NCI-H1105 (cell line): Measurements from ENCODE around the gene FAM131A.

Experiments
- DNase-seq: peaks from one replicate; lab custom pipeline; 2025; lab: John Stamatoyannopoulos, UW

The FAM131A gene

DNA sequence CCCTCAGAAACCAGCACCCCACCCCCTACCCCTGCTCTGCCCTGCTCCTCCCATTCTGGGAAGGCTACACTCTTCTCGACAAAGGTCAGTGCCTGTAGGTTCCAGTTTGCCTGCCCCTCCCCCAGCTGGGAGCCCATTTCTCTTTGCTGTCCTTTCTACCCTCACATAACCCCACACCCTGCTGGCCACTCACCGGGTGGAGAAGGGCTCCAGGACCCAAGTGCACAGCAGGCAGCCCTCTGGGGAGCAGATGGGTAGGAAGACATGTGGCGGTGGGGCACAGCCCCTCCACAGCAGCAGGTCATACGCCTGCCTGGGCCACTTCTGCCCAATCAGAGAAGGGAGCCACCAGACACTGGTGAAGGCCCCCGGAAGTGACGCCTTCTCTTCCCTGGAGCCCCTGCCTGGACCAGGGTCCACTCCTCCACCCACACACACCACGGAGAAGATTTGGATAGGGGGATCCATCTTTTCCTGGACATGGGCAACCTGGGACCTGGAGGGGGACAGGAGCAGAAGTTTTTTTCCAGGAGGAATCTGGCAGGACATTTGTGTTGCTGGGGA lies 40.6 kb downstream of the FAM131A start, which contains the start of gene THPO:
TSS of gene THPO (minus strand) at position 326 of the 564 bp plus-strand sequence. CDS start 1,948 bp downstream, outside the sequence.
- no peak for DNase-seq

DNA sequence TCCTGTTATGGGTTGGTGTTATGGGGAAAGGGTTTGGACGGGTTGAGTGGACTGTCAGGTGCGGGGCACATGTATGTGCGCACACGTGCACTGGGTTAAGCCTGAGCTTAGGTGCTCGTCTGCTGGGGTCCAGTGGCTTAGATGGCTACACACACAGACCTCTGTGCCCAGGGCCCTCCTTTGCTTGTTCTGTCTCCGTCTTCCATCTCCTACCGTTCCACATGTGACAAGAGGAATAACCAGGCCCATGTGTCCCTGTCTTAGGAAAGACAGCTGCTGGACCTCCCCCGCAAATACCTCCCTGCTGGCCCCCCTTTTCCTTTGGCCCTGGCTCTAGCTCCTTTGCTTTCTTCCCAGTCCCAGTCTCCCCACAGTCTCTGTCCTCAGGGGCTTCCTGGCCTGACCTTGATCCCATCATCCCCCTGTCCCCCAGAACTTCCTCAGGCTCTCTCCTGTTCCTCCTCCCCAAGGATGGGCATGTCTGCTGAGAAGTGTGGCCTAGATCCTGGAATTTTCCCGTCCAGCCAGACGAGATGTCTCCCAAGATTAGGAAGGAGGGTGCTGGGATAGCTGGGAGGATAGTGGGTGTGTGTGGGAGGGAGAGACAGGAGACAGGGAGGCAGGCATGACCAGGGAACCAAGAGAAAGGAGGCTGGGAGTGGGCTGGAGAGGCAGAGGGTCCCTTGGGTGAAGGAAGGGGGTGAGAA lies 41.4 kb downstream of the FAM131A start:
- no peak for DNase-seq

DNA sequence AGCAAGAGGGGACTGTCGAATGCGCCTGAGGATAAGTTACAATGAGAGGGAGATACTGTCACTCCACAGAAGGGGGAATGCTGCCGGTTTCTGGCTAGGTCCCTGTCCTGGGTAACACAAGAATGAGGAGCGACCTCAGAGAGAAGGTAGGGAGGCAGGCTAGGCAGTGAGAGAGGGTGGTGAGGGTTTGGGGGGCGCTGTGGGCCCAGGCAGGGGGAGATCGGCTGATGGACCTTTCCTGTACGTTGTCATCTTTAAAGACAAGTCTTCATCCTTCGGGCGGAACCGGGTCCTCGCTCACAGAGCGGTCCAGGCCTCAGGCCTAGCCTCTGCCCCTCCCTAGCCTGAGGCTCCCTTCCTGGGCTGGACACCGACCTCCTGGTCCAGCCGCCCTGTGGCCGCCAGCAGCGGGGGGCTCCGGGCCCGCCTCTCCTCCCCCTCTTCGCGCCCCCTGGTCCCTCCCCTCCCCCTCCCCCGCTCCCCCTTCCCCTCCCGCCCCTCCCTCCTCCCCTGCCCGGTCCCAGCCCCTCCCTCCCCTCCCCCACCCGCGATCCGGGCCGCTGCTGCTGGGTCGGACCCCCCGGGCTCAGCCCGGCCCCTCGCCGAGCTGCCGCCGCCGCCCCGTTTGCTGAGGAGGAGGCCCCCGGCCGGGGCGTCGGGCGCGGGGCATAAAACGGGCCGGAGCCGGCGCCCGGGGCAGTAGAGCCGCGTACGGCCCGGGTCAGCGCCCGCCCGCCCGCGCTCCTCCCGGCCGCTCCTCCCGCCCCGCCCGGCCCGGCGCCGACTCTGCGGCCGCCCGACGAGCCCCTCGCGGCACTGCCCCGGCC lies 42.2 kb downstream of the FAM131A start, which contains the start of gene CHRD:
TSS of gene CHRD (plus strand) at position 697 of the 827 bp plus-strand sequence. CDS start 265 bp downstream, outside the sequence.
- no peak for DNase-seq

DNA sequence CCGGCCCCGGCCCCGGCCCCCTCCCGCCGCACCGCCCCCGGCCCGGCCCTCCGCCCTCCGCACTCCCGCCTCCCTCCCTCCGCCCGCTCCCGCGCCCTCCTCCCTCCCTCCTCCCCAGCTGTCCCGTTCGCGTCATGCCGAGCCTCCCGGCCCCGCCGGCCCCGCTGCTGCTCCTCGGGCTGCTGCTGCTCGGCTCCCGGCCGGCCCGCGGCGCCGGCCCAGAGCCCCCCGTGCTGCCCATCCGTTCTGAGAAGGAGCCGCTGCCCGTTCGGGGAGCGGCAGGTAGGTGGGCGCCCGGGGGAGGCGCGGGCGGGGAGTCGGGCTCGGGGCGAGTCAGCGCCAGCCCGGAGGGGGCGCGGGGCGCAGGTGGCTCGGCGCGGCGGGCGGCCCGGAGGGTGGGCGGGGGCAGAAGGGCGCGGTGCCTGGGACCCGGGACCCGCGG lies 42.8 kb downstream of the FAM131A start:
- no peak for DNase-seq

DNA sequence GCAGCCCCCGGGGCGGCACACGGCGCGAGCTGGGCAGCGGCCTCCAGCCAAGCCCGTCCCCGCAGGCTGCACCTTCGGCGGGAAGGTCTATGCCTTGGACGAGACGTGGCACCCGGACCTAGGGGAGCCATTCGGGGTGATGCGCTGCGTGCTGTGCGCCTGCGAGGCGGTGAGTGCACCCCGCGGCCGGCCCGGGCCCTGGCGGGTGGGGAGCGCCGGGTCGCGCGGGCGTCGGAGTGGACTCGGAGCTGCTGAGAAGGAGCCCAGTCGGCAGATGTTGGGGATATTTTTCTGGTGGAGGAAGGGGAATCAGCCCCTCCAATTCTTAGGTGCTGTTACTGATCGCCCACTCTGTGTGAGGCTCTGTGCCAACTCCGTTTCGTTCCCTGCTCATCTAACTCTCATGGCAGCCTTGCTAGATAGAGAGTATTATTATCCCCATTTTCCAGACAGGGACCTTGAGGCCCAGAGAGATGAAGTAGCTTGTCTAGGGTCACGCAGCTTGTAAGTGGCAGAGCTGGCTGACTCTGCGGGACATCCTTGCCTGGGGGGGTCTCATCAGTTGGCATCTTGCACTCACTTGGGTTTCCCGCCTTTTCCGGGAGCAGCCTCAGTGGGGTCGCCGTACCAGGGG lies 43.3 kb downstream of the FAM131A start:
- DNase-seq = no peak

DNA sequence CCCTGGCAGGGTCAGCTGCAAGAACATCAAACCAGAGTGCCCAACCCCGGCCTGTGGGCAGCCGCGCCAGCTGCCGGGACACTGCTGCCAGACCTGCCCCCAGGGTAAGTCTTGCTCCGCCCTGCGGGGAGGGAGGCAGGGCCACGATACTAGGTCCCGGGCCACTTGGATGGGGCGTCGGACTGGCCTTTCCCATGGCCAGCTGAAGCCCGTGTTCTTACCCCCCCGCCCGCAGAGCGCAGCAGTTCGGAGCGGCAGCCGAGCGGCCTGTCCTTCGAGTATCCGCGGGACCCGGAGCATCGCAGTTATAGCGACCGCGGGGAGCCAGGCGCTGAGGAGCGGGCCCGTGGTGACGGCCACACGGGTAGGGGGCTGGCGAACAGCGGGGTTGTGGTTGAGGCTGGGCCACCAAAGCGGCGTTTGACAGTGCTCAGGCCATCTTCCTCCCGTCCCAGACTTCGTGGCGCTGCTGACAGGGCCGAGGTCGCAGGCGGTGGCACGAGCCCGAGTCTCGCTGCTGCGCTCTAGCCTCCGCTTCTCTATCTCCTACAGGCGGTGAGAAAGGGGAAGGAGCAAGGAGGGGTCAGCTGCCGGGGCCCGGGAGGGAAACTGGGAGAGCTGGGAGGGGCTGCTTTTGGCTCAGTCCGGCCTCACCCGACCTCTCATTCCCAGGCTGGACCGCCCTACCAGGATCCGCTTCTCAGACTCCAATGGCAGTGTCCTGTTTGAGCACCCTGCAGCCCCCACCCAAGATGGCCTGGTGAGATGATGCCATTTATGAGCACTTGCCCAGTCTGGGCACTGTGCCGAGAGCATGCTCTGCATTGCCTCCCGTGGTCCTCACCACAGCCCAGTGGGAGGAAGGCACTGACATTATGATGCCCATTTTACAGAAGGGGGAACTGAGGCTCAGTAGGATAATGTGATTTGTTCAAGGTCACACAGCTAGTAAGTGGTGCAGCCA lies 44.1 kb downstream of the FAM131A start:
- no peak for DNase-seq

DNA sequence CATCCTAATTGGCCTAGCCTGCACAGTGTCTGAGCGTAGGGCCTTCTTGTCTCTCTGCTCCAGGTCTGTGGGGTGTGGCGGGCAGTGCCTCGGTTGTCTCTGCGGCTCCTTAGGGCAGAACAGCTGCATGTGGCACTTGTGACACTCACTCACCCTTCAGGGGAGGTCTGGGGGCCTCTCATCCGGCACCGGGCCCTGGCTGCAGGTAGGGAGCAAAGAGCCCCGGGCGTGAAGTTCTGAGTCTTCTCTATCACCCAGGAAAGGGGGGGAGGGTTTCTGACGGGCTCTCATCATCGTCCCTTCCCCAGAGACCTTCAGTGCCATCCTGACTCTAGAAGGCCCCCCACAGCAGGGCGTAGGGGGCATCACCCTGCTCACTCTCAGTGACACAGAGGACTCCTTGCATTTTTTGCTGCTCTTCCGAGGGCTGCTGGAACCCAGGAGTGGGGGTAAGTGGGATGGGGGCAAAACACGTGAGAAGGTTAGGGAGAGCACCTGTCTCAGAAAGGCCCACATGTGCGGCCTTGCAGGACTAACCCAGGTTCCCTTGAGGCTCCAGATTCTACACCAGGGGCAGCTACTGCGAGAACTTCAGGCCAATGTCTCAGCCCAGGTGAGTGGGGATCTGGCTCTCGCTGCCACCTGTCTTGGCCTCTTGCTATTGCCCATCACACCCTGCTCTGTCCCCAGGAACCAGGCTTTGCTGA lies 45.1 kb downstream of the FAM131A start:
- DNase-seq = no peak

DNA sequence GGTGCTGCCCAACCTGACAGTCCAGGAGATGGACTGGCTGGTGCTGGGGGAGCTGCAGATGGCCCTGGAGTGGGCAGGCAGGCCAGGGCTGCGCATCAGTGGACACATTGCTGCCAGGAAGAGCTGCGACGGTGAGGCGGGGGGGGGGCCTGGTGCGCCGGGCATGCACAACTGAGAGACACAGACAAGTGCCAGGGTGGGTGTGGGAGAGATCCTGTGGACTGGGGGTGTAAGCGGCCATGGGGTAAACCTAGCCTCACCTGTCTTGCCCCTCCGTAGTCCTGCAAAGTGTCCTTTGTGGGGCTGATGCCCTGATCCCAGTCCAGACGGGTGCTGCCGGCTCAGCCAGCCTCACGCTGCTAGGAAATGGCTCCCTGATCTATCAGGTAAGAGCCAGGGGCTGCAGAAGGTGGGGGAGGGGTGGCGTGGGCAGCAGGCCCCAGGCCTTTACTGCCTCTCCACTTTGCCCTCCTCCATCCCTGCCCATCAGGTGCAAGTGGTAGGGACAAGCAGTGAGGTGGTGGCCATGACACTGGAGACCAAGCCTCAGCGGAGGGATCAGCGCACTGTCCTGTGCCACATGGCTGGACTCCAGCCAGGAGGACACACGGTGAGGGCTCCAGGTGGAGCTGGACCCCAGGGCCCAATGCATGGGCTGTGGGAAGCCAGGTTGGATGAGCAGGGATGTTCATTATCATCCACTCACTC lies 45.8 kb downstream of the FAM131A start:
- DNase-seq = no peak

DNA sequence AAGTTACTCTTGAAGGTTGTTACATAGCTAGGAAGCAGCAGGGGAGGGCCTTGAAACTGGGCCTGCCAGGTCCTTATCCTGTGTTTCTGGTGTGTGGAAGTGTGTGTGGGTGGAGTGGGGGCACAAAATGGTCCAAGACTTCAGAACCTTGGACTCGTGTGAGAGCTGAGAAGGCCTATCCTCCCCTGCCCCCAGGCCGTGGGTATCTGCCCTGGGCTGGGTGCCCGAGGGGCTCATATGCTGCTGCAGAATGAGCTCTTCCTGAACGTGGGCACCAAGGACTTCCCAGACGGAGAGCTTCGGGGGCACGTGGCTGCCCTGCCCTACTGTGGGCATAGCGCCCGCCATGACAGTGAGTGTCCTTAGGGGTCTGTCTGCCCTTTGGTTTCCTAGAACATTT lies 46.9 kb downstream of the FAM131A start:
- DNase-seq = no peak

DNA sequence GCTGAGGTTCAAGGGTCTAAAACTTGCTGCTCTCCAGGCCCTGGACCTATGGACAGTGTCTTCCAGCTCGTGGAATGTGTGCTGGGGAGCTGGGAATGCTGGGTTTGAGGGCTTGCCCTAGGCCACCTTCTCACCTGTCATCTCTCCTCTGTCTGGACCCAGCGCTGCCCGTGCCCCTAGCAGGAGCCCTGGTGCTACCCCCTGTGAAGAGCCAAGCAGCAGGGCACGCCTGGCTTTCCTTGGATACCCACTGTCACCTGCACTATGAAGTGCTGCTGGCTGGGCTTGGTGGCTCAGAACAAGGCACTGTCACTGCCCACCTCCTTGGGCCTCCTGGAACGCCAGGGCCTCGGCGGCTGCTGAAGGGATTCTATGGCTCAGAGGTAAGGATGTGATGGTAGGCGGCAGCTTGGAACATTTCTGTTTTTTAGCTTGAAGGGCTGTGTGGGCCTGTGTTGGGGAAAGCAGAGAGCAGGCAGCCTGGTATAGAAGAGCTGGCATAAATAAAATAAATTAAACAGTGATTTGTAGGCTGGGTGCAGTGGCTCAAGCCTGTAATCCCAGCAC lies 47.5 kb downstream of the FAM131A start:
- no peak for DNase-seq

DNA sequence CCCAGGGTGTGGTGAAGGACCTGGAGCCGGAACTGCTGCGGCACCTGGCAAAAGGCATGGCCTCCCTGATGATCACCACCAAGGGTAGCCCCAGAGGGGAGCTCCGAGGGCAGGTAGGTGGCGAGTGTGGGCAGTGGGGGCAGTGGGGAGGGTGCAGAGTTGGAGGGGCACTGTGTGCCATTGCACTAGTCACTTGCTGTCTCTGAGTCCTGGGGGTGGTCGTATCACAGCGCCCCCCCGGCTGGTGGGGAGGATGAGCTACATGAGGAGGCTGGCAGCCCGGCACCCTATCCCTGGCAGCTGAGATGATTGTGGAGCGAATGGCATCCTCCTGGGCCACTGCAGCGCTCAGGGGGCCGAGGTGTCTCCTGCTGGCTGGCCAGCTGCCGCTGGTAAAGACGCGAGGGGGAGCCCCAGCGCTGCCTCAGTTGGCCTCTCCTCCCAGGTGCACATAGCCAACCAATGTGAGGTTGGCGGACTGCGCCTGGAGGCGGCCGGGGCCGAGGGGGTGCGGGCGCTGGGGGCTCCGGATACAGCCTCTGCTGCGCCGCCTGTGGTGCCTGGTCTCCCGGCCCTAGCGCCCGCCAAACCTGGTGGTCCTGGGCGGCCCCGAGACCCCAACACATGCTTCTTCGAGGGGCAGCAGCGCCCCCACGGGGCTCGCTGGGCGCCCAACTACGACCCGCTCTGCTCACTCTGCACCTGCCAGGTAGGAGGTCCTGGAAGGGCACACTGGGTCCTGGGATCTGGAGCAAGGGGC lies 48.8 kb downstream of the FAM131A start:
- DNase-seq = no peak

DNA sequence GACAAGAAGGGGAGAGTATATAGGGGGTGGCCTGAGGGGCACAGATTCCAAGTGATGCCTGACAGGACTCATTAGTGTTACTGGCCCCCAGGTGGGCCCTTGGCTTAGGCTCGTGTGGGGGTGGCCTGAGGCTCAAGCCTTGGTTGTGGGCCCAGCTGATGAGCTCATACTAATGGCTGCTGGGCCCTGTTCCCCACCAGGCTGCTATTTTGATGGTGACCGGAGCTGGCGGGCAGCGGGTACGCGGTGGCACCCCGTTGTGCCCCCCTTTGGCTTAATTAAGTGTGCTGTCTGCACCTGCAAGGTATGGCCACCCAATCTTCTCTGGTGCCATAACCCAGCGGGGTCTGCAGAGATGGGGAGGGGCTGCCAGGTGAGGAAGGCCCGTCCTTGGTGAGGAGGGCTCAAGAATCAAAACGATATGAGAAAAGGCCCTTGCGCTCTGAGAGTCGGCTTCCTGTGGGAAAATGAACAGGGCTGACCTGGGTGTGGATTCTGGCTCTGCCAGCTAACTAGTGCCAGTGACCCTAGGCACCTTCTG lies 49.8 kb downstream of the FAM131A start:
- DNase-seq = no peak

DNA sequence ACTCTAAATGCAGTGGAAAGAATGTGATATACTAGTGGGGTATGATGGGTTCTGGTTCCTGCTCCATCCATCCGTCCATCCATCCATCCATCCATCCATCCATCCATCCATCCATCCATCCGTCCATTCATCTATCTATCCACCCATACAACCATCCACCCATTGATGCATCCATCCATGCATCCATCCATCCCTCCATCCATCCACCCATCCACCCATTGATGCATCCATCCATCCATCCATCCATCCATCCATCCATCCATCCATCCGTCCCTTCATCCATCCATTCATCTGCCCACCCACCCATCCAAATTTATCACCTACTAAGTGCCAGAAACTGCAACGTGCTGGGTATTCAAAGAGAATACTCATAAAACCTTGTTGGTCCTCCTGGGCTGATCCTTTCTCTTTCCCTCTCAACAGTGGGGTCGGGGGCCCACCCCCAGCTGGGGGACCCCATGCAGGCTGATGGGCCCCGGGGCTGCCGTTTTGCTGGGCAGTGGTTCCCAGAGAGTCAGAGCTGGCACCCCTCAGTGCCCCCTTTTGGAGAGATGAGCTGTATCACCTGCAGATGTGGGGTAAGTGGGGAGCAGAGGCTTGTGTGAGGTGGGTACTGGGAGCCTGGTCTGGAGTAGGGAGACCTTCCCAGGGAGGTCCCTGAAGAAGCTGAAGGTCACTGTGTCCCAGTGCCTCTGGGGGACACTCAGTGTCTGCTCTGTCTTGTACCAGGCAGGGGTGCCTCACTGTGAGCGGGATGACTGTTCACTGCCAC lies 51.0 kb downstream of the FAM131A start:
- DNase-seq = no peak

DNA sequence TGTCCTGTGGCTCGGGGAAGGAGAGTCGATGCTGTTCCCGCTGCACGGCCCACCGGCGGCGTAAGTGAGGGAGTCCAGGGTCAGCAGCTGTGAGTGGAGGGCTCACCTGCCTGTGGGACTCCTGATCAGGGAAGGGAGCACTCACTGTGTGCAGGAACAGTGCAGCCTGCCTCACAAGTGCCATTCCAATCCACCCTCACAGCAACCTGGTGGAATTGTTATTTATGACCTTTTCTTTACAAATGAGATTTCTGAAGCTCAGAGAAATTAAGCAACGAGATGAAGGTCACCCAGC lies 51.5 kb downstream of the FAM131A start:
- DNase-seq = no peak

DNA sequence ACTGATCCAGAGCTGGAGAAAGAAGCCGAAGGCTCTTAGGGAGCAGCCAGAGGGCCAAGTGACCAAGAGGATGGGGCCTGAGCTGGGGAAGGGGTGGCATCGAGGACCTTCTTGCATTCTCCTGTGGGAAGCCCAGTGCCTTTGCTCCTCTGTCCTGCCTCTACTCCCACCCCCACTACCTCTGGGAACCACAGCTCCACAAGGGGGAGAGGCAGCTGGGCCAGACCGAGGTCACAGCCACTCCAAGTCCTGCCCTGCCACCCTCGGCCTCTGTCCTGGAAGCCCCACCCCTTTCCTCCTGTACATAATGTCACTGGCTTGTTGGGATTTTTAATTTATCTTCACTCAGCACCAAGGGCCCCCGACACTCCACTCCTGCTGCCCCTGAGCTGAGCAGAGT lies 52.0 kb downstream of the FAM131A start:
- DNase-seq = no peak

DNA sequence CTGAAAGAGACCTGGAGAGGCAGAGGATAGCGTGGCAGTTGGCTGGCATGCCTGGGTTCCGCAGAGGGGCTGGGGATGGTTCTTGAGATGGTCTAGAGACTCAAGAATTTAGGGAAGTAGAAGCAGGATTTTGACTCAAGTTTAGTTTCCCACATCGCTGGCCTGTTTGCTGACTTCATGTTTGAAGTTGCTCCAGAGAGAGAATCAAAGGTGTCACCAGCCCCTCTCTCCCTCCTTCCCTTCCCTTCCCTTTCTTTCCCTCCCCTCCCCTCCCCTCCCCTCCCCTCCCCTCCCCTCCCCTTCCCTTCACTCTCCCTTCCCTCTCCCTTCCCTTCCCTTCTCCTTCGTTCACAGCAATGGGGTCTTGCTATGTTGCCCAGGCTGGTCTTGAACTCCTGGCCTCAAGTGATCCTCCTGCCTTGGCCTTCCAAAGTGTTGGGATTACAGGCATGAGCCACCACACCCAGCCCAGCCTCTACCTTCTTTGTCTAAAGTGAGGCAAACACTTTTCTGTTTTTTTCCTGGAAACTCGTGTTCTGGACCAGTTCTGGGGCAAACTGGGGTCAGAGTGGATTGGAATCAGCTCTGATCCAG lies 52.6 kb downstream of the FAM131A start:
- DNase-seq = no peak

DNA sequence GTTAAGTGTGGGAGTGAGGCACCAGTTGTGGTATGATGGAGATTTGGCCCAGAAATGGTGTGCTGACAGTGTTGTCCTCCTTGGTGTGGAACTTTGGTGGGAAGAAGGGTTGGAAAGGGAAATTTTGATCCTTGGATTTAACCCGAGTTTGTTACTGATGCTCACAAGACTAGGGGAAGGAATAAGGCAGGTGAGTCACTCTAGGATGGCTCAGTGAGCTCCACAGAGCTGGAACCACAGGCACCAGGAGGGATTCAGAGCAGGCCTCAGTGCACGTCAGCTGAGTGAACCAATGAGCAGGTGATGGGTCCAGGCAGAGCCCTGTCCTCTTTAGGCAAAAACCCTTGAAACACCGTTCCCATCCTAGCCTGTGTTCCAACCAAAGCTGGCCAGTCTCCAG lies 53.9 kb downstream of the FAM131A start:
- no peak for DNase-seq

DNA sequence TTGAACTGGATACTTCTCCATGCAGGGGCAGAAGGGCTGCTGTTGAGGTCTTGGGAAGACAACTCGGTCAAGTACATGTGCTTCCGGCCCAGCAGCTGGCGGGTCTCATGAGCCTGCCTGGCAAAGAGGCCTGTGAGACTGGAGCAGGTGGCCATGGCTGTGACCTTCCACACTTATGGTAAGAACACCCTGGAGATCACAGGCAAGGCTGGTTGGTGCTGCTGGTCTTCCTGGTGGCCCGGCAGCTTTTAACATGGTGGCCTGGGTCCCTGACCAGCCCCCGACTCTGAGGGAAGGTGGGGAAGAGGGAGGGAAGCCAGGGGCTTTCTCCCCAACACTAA lies 57.9 kb downstream of the FAM131A start:
- DNase-seq = no peak
